Bone marrow (tissue), 2 donors: ENCODE data around the gene PSMA6.
"Not testable (repeated sequence)": the region's sequence is repeated elsewhere in the genome, so short reads cannot be mapped to it uniquely, and the experiment has no call there.

ENCODE experiments used
- DNase-seq, 2 donors: peaks; one replicate each; lab custom pipeline; 2025; lab: John Stamatoyannopoulos, UW

The PSMA6 gene

GRCh38 chr14:35326375-35326774 is 34.2 kb downstream of the PSMA6 start:
- no peak for DNase-seq

GRCh38 chr14:35331605-35332516 is 39.7 kb downstream of the PSMA6 start:
- peak; percentile 48 to 53 for DNase-seq

- peak in 1 of 2 donors; percentile 7 for DNase-seq
Measured at GRCh38 chr14:35332517-35333263, 40.5 kb downstream of the PSMA6 start.

- no peak for DNase-seq
Measured at GRCh38 chr14:35333264-35333730, 41.1 kb downstream of the PSMA6 start.

GRCh38 chr14:35333797-35334743 is 41.9 kb downstream of the PSMA6 start:
- peak in 1 of 2 donors; percentile 26 for DNase-seq

GRCh38 chr14:35335388-35336092 is 43.4 kb downstream of the PSMA6 start:
- DNase-seq = no peak

GRCh38 chr14:35336171-35336493 is 44.0 kb downstream of the PSMA6 start:
- DNase-seq = not testable (repeated sequence)

GRCh38 chr14:35336494-35337268 is 44.5 kb downstream of the PSMA6 start:
- no peak for DNase-seq

- DNase-seq = no peak
Measured at GRCh38 chr14:35337269-35338255, 45.4 kb downstream of the PSMA6 start.

GRCh38 chr14:35338731-35339405 is 46.7 kb downstream of the PSMA6 start:
- no peak for DNase-seq

GRCh38 chr14:35339761-35340406 is 47.7 kb downstream of the PSMA6 start:
- DNase-seq = peak; percentile 14 to 87

- DNase-seq = no peak
Measured at GRCh38 chr14:35340616-35341453, 48.7 kb downstream of the PSMA6 start.

GRCh38 chr14:35341454-35341750 is 49.2 kb downstream of the PSMA6 start:
- no peak for DNase-seq

GRCh38 chr14:35341751-35342488 is 49.7 kb downstream of the PSMA6 start:
- peak; percentile 46 to 79 for DNase-seq

GRCh38 chr14:35342489-35343010 is 50.4 kb downstream of the PSMA6 start:
- no peak for DNase-seq

- no peak for DNase-seq
Measured at GRCh38 chr14:35343702-35344101, 51.5 kb downstream of the PSMA6 start.
